GM23248 (cell line): ENCODE data around the gene ZDHHC3. TPM values are rescaled to one million over a fixed set of nuclear protein-coding genes. Genes with fewer than 3 reads are reported as not detected.

ENCODE experiments used
- DNase-seq: peaks from one replicate; pipeline ENCODE4 v3.0.0-alpha.2; 2015
- H2AFZ ChIP-seq: fragments of 200-600 bp; sonication (generic); 2 replicates; pipeline ENCODE4 v1.6.1; 2016; ENCODE audit warnings: antibody characterized with exemption
- H3F3A ChIP-seq: fragments of 200-600 bp; sonication (generic); 2 replicates; pipeline ENCODE4 v1.6.1; 2016; ENCODE audit warnings: mild to moderate bottlenecking, antibody characterized with exemption, mixed run types; ENCODE audit not compliant: insufficient read depth
- H3K27ac ChIP-seq: fragments of 200-600 bp; sonication (generic); 2 replicates; pipeline ENCODE4 v1.5.1; 2016; ENCODE audit warnings: mild to moderate bottlenecking
- H3K27me3 ChIP-seq: fragments of 200-600 bp; sonication (generic); replicated peaks from 2 replicates; pipeline ENCODE4 v1.6.1; 2016; ENCODE audit warnings: mild to moderate bottlenecking; ENCODE audit not compliant: insufficient read depth
- H3K36me3 ChIP-seq: fragments of 200-600 bp; sonication (generic); 2 replicates; pipeline ENCODE4 v1.6.1; 2016; ENCODE audit warnings: low read depth, mild to moderate bottlenecking
- H3K4me1 ChIP-seq: fragments of 200-600 bp; sonication (generic); 2 replicates; pipeline ENCODE4 v1.6.1; 2016; ENCODE audit warnings: mild to moderate bottlenecking; ENCODE audit not compliant: insufficient read depth
- H3K4me2 ChIP-seq: fragments of 200-600 bp; sonication (generic); one replicate; pipeline ENCODE4 v1.6.1; 2016; ENCODE audit warnings: mild to moderate bottlenecking; ENCODE audit not compliant: unreplicated experiment
- H3K4me3 ChIP-seq: fragments of 200-600 bp; sonication (generic); 2 replicates; pipeline ENCODE4 v1.5.1; 2016; ENCODE audit warnings: mild to moderate bottlenecking
- H3K79me2 ChIP-seq: fragments of 200-600 bp; sonication (generic); 2 replicates; pipeline ENCODE4 v1.6.1; 2016; ENCODE audit warnings: mild to moderate bottlenecking; ENCODE audit not compliant: insufficient read depth
- H3K9ac ChIP-seq: fragments of 200-600 bp; sonication (generic); 2 replicates; pipeline ENCODE4 v1.6.1; 2016; ENCODE audit warnings: mild to moderate bottlenecking
- H3K9me2 ChIP-seq: fragments of 200-600 bp; sonication (generic); 2 replicates; pipeline ENCODE4 v1.6.1; 2016; ENCODE audit warnings: mixed run types, mild to moderate bottlenecking, moderate library complexity; ENCODE audit not compliant: insufficient read depth
- H3K9me3 ChIP-seq: fragments of 200-600 bp; sonication (generic); one replicate; pipeline ENCODE4 v1.6.1; 2017; ENCODE audit warnings: low read depth
- H4K20me1 ChIP-seq: fragments of 200-600 bp; sonication (generic); 2 replicates; pipeline ENCODE4 v1.6.0; 2016; ENCODE audit not compliant: insufficient read depth
- EZH2 ChIP-seq: fragments of 200-600 bp; sonication (generic); IDR thresholded peaks from 2 replicates; pipeline ENCODE4 v1.6.1; 2018; ENCODE audit warnings: antibody characterized with exemption, mild to moderate bottlenecking; ENCODE audit not compliant: insufficient read depth, poor library complexity, severe bottlenecking
- EZH2phosphoT487 ChIP-seq: fragments of 200-600 bp; sonication (generic); IDR thresholded peaks from 2 replicates; pipeline ENCODE4 v1.6.1; 2018; ENCODE audit warnings: antibody characterized with exemption, moderate library complexity, mild to moderate bottlenecking, low read depth; ENCODE audit not compliant: insufficient read depth
- WGBS, 2 experiments: methylation state at CpG; one replicate each; pipeline ENCODE4 v1.1.6; 2015 to 2017; ENCODE audit warnings: low lambda C conversion rate in 2 of 2, low coverage in 1 of 2; ENCODE audit errors: missing lambda C conversion rate in 2 of 2; 5-methylcytosine and 5-hydroxymethylcytosine counted together
- in situ Hi-C: fragments of 300-500 bp; cut with MboI; formaldehyde crosslinking; loops from 2 replicates; pipeline ENCODE4 v1.15.0; 2020
- polyA plus RNA-seq: library from polyadenylated mRNA; unstranded; fragments of >200 nt; fragmentation: Nextera tagmentation; extraction: Ambion mirVana; gene quantifications from 2 replicates; pipeline ENCODE4 v1.2.1, GENCODE V29; 2016
- total RNA-seq: library from RNA; depleted of rRNA; stranded (reverse); fragments of >200 nt; shearing (Covaris generic); gene quantifications from 2 replicates; pipeline ENCODE4 v1.2.3, GENCODE V29; 2014

Gene ZDHHC3
- total and polyA plus RNA-seq, 2 experiments from 2014 or later: 48.7 to 76.2 TPM

- peaks cover 34% of the 10 kb centered on the region for H3K36me3 ChIP-seq
- 94 to 100% methylated on average over 4 of the region's 4 CpGs for WGBS, 2 experiments
These were observed 24.8 kb upstream of the ZDHHC3 start for GRCh38 chr3:45000823-45001222.

GRCh38 chr3:44999782-45000181 lies 23.8 kb upstream of the ZDHHC3 start:
- H3K79me2 ChIP-seq: peaks cover 24% of the 10 kb centered on the region
- H3K9me3 ChIP-seq: no peaks in the 10 kb centered on the region
- peaks cover 26% of the 10 kb centered on the region; the same call in 1 of the 2 replicates for H3K36me3 ChIP-seq
- no peaks in the 10 kb centered on the region for H4K20me1 ChIP-seq
- TF ChIP-seq EZH2phosphoT487 (no peak), EZH2 (no peak)
- H2AFZ ChIP-seq: no peak overlapping the region
- H3K9ac ChIP-seq: no peak overlapping the region
- no peak overlapping the region for H3K4me2 ChIP-seq
- no peaks in the 10 kb centered on the region for H3K27me3 ChIP-seq
- peaks cover 13% of the 10 kb centered on the region for H3K4me1 ChIP-seq
- in situ Hi-C loops: no loop called here
- WGBS, 2 experiments: 97% methylated on average over 2 of the region's 2 CpGs
- no peak overlapping the region for H3K4me3 ChIP-seq
- DNase-seq: no peak
- H3F3A ChIP-seq: 0 out of 2 replicates have a peak, but pooled peaks cover 12% of the 10 kb centered on the region
- no peaks in the 10 kb centered on the region for H3K9me2 ChIP-seq
- no peak overlapping the region for H3K27ac ChIP-seq

More at GRCh38 chr3:45000823-45001222, 24.8 kb upstream of the ZDHHC3 start:
- in situ Hi-C loops: no loop called here
- peaks cover 15% of the 10 kb centered on the region for H3K79me2 ChIP-seq
- H3K9me2 ChIP-seq: no peaks in the 10 kb centered on the region
- no peak overlapping the region for H2AFZ ChIP-seq
- H3K9me3 ChIP-seq: no peaks in the 10 kb centered on the region
- H3K4me3 ChIP-seq: no peak overlapping the region
- H3K9ac ChIP-seq: no peak overlapping the region
- H3K4me2 ChIP-seq: no peak overlapping the region
- H3K27me3 ChIP-seq: no peaks in the 10 kb centered on the region
- TF ChIP-seq EZH2: no peak
- no peak for TF ChIP-seq EZH2phosphoT487
- peaks cover 3% of the 10 kb centered on the region for H3K4me1 ChIP-seq
- 0 out of 2 replicates have a peak, but pooled peaks cover 1% of the 10 kb centered on the region for H3F3A ChIP-seq
- H4K20me1 ChIP-seq: no peaks in the 10 kb centered on the region
- DNase-seq: no peak
- H3K27ac ChIP-seq: no peak overlapping the region

DNA sequence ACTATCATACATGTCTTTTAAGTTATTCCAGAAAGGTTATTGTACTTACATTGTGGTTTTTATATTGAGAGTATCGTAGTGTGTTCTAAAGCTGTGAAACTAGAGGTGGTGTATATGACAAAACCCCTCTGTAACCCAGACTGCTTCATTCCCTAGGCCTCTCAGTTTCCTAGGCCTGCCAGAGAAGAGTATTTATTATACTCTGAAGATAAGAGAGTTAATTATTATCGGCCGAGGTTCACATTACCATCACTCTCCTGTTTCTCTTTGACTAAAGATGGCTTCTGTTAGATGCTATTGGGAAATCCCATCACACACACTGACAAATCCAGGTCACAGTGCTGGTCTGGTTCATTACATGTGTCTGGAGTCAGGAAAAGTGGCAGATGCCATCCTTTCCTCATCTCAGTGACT lies 20.6 kb upstream of the ZDHHC3 start:
- H3K27ac ChIP-seq: no peak overlapping the region
- peaks cover 40% of the 10 kb centered on the region for H3K79me2 ChIP-seq
- in situ Hi-C loops: no loop called here
- no peaks in the 10 kb centered on the region for H3K27me3 ChIP-seq
- H2AFZ ChIP-seq: no peak overlapping the region
- H3F3A ChIP-seq: peaks cover 44% of the 10 kb centered on the region
- H4K20me1 ChIP-seq: no peaks in the 10 kb centered on the region
- no peaks in the 10 kb centered on the region for H3K9me2 ChIP-seq
- H3K4me1 ChIP-seq: peaks cover 37% of the 10 kb centered on the region
- no peak overlapping the region for H3K9ac ChIP-seq
- no peak for TF ChIP-seq EZH2phosphoT487
- H3K36me3 ChIP-seq: peaks cover 17% of the 10 kb centered on the region; the same call in 1 of the 2 replicates
- H3K9me3 ChIP-seq: no peaks in the 10 kb centered on the region
- no peak for DNase-seq
- H3K4me3 ChIP-seq: no peak overlapping the region
- no peak overlapping the region for H3K4me2 ChIP-seq
- 87 to 90% methylated on average over 3 of the region's 3 CpGs for WGBS, 2 experiments

- peaks cover 50% of the 10 kb centered on the region for H3K79me2 ChIP-seq
- no peaks in the 10 kb centered on the region for H3K27me3 ChIP-seq
- H2AFZ ChIP-seq: no peak overlapping the region
- peaks cover 37% of the 10 kb centered on the region for H3K4me1 ChIP-seq
- H3F3A ChIP-seq: peaks cover 48% of the 10 kb centered on the region
- no peak overlapping the region for H3K4me2 ChIP-seq
- H3K4me3 ChIP-seq: no peak overlapping the region
- no peaks in the 10 kb centered on the region for H3K9me3 ChIP-seq
- 84 to 87% methylated on average over 8 of the region's 8 CpGs for WGBS, 2 experiments
- H4K20me1 ChIP-seq: no peaks in the 10 kb centered on the region
- DNase-seq: peak; percentile 68
- in situ Hi-C loops: no loop called here
- 0 out of 2 replicates have a peak overlapping the region, but pooled peaks have one; percentile 0 for H3K9ac ChIP-seq
- H3K36me3 ChIP-seq: peaks cover 15% of the 10 kb centered on the region; the same call in 1 of the 2 replicates
- TF ChIP-seq EZH2 (no peak), EZH2phosphoT487 (no peak)
- peak overlapping the region; percentile 83; the same call in 1 of the 2 replicates for H3K27ac ChIP-seq
- no peaks in the 10 kb centered on the region for H3K9me2 ChIP-seq
These were observed 19.3 kb upstream of the ZDHHC3 start for GRCh38 chr3:44995142-44995770.
